Kidney (tissue), 2 donors: ENCODE results near the gene CDO1. TPM values are rescaled to one million over a fixed set of nuclear protein-coding genes. Genes with fewer than 3 reads are reported as not detected.

ENCODE experiments used
- polyA plus RNA-seq: library from polyadenylated mRNA; stranded (reverse); fragments of 350-450 nt; fragmentation: Illumina TruSeq; extraction: RNeasy Lipid Tissue Mini Kit (QIAGEN cat#74804); gene quantifications from one replicate; pipeline ENCODE4 v1.2.3, GENCODE V29; 2014; ENCODE audit warnings: low read depth, low replicate concordance; ENCODE audit not compliant: insufficient read depth
- total RNA-seq: library from RNA; stranded (reverse); fragmentation: NEBNext Ultra II Directional; extraction: Animal tissue kit (Norgen Biotek cat#: 25700); gene quantifications from one replicate; pipeline ENCODE4 v1.2.1, GENCODE V29; 2021
- donor health status: DM: yes; HTN: yes; CAD: no.

The CDO1 gene
- total and polyA plus RNA-seq, 2 donors from 2014 or later, result 1.7 to 3.0 TPM

Other genes with a start within 250 kb of the CDO1 start
- 7.6 TPM for gene TICAM2, start 214.2 kb downstream of the CDO1 start, total RNA-seq
- gene TICAM2, start 214.2 kb downstream of the CDO1 start, polyA plus RNA-seq, result 2.0 TPM
- 115 TPM for gene TMED7, start 190.6 kb downstream of the CDO1 start, total RNA-seq
- gene TMED7, start 190.6 kb downstream of the CDO1 start, polyA plus RNA-seq, result 24.4 TPM
- gene ATG12, start 24.9 kb upstream of the CDO1 start, total RNA-seq, result 30.1 TPM
- 26.3 TPM for gene ATG12, start 24.9 kb upstream of the CDO1 start, polyA plus RNA-seq
- gene AP3S1, start 25.3 kb upstream of the CDO1 start, total RNA-seq, result 54.1 TPM
- gene AP3S1, start 25.3 kb upstream of the CDO1 start, polyA plus RNA-seq, result 50.2 TPM
- not detected for gene LVRN, start 145.8 kb upstream of the CDO1 start, total RNA-seq
- not detected for gene LVRN, start 145.8 kb upstream of the CDO1 start, polyA plus RNA-seq
- gene ARL14EPL, start 215.8 kb upstream of the CDO1 start, total RNA-seq, result not detected
- not detected for gene ARL14EPL, start 215.8 kb upstream of the CDO1 start, polyA plus RNA-seq